ENCODE measurements around the gene IGFBPL1. TPM values are rescaled to one million over a fixed set of nuclear protein-coding genes. Genes with fewer than 3 reads are reported as not detected.
"Not testable (repeated sequence)": the region's sequence is repeated elsewhere in the genome, so short reads cannot be mapped to it uniquely, and the experiment has no call there.

Gene IGFBPL1, protein sequence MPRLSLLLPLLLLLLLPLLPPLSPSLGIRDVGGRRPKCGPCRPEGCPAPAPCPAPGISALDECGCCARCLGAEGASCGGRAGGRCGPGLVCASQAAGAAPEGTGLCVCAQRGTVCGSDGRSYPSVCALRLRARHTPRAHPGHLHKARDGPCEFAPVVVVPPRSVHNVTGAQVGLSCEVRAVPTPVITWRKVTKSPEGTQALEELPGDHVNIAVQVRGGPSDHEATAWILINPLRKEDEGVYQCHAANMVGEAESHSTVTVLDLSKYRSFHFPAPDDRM
- not detected for total RNA-seq
- not detected for polyA plus RNA-seq

DNA sequence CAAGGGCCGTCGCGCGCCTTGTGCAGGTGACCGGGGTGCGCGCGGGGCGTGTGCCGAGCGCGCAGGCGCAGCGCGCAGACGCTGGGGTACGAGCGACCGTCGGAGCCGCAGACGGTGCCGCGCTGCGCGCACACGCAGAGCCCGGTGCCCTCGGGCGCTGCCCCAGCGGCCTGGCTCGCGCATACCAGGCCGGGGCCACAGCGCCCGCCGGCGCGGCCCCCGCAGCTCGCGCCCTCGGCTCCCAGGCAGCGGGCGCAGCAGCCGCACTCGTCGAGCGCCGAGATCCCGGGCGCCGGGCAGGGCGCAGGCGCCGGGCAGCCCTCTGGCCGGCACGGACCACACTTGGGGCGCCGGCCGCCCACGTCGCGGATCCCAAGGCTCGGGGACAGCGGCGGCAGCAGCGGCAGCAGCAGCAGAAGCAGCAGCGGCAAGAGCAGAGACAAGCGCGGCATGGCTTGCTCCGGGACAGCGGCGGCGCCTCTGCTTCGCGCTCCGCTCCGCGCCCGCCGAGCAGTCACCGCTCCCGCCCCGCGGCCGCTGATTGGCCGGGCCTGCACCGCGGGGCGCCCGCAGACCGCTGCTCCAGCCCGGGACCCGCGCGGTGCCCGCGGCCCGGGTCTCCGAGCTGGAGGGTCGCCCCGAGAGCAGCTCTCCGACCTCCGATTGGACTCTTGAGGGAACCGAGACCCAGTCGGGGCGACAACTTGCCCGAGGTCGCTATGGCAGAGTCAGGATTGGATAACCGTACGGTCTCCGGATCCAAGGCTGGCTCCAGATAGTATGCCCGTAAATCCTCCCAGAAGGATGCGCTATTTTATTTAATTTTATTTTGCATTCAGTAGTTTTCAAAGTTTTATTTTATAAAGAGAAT lies at the start of gene IGFBPL1:
Gene IGFBPL1 (minus strand): TSS at position 482 of the 871 bp plus-strand sequence. CDS start 30 bp downstream, at position 452.
- Mint-ChIP-seq H3K4me3 (peak within 1 kb of the TSS in 1 of 4 donors; percentile 57), H3K4me1 (peaks cover 0 to 6% (median under 1%) of the 10 kb centered on the region in 4 donors), H3K36me3 (no peaks in the 10 kb centered on the region), H3K9me3 (peaks cover 0 to 4% (median 0%) of the 10 kb centered on the region in 7 donors), H3K27ac (no peak within 1 kb of the TSS), H3K27me3 (peaks cover 23% of the 10 kb centered on the region)
- ATAC-seq (ENCODE audit: low read depth in 2 of 2) (no peak), DNase-seq (peak in 1 of 3 donors; percentile 10)
- peaks cover 19% of the 10 kb centered on the region for H3K27me3 ChIP-seq (ENCODE audit: control insufficient read depth, insufficient read depth, low read length)
- H3K4me3 ChIP-seq (ENCODE audit: low read depth, low read length): no peak within 1 kb of the TSS
- no peaks in the 10 kb centered on the region for H3K4me1 ChIP-seq (ENCODE audit: control insufficient read depth, insufficient read depth, low read length, poor library complexity, severe bottlenecking)
- H3K36me3 ChIP-seq (ENCODE audit: control insufficient read depth, insufficient read depth, low read length): no peaks in the 10 kb centered on the region
- no peak within 1 kb of the TSS for H3K27ac ChIP-seq (ENCODE audit: insufficient read depth, low read length, poor library complexity, severe bottlenecking)
- no peaks in the 10 kb centered on the region for H3K9me3 ChIP-seq (ENCODE audit: control insufficient read depth in 2 of 2, low read length in 2 of 2)

DNA sequence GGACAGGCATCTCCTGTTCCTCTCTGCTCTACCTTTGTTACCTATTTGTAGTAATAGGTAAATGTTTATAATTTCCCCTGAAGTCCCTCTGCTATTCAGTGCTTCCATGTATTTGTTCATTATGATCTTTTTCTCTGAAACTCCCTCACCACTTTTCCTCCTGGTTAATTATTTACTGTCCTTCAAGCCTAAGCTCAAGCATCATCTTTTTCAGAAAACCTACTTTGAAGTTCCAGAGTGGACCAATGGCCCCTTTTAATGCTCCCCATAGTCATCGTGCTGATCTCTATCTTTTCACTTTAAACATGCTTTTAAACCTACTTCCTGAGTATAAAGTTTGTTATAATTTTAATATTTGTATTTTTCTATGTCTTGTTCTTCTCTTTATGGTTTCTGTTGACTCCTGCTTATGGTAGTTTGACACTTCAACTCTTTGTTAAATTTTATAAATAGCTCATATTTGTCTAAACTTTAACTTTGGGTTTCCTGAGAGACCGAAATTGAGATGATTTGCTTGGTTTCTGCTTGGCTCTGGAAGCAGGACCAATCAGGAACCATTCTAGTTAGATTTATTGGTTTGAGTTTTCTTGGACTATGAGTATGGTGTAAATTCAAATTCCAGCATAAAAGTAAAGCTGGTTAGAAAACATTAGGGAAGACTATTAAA lies 48.5 kb upstream of the IGFBPL1 start:
- H3K36me3 Mint-ChIP-seq; H3K27me3 Mint-ChIP-seq; H3K27ac ChIP-seq (ENCODE audit: insufficient read depth, low read length, poor library complexity, severe bottlenecking); ATAC-seq (ENCODE audit: low read depth in 2 of 2); H3K4me3 Mint-ChIP-seq; H3K9me3 Mint-ChIP-seq; H3K4me1 ChIP-seq (ENCODE audit: control insufficient read depth, insufficient read depth, low read length, poor library complexity, severe bottlenecking); H3K4me3 ChIP-seq (ENCODE audit: low read depth, low read length); H3K27me3 ChIP-seq (ENCODE audit: control insufficient read depth, insufficient read depth, low read length); H3K9me3 ChIP-seq (ENCODE audit: control insufficient read depth in 2 of 2, low read length in 2 of 2); DNase-seq; H3K36me3 ChIP-seq (ENCODE audit: control insufficient read depth, insufficient read depth, low read length): not testable (repeated sequence)
- peak overlapping the region in 1 of 3 donors; percentile 21 for H3K27ac Mint-ChIP-seq
- peaks cover 0 to 10% (median under 1%) of the 10 kb centered on the region in 4 donors for H3K4me1 Mint-ChIP-seq

DNA sequence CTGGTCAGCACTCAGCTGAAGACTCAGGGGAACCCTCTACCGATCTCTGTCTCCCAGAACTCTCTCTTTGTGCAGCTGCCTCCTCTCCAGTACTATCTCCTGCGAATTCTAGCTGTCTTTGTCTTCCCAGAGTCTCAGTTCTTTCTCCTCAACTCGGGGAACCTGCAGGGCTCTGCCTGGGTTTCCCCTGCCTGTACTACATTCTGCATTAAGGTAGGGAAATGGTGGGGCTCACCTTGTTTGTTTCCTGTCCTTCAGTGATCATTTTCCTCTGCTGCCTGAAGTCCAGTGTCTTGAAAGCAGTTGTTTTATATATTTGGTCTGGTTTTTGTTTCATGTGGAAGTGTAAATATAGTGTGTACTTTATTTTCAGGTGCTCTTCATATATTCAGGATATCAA lies 43.1 kb upstream of the IGFBPL1 start:
- Mint-ChIP-seq H3K4me1 (peaks cover 0 to 4% (median 3%) of the 10 kb centered on the region in 4 donors), H3K27me3 (peaks cover 11% of the 10 kb centered on the region), H3K9me3 (peaks cover 0 to 14% (median 1%) of the 10 kb centered on the region in 7 donors), H3K36me3 (peaks cover 2% of the 10 kb centered on the region), H3K27ac (no peak overlapping the region), H3K4me3 (no peak overlapping the region)
- H3K9me3 ChIP-seq (ENCODE audit: control insufficient read depth in 2 of 2, low read length in 2 of 2): no peaks in the 10 kb centered on the region
- no peak overlapping the region for H3K4me3 ChIP-seq (ENCODE audit: low read depth, low read length)
- DNase-seq (no peak), ATAC-seq (ENCODE audit: low read depth in 2 of 2) (no peak)
- H3K36me3 ChIP-seq (ENCODE audit: control insufficient read depth, insufficient read depth, low read length): no peaks in the 10 kb centered on the region
- no peak overlapping the region for H3K27ac ChIP-seq (ENCODE audit: insufficient read depth, low read length, poor library complexity, severe bottlenecking)
- peaks cover 2% of the 10 kb centered on the region for H3K27me3 ChIP-seq (ENCODE audit: control insufficient read depth, insufficient read depth, low read length)
- peaks cover 3% of the 10 kb centered on the region for H3K4me1 ChIP-seq (ENCODE audit: control insufficient read depth, insufficient read depth, low read length, poor library complexity, severe bottlenecking)

DNA sequence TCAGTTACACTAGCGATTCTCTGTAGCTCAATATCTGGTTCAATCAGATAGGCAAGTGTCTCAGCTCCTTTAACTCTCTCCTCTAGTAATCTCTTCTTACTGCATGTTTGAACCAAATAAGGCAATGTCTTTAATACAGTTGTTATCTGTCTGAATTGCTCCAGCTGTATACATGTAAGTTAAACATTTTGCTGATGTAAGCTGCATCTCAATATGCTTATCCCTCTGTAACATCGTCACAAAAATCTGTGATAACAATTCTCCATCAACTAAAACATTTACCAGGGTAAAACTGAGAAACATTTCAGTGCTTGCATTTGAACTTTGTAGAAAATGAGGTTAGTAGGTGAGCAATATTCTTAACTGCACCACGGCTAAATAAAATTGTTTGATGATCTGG lies 29.6 kb upstream of the IGFBPL1 start:
- no peak overlapping the region for H3K27ac Mint-ChIP-seq
- peaks cover 6% of the 10 kb centered on the region for H3K36me3 Mint-ChIP-seq
- H3K9me3 Mint-ChIP-seq: peaks cover 0 to 27% (median 17%) of the 10 kb centered on the region in 7 donors
- Histone ChIP-seq H3K9me3 (ENCODE audit: control insufficient read depth in 2 of 2, low read length in 2 of 2) (peaks cover 0 to 9% of the 10 kb centered on the region in 2 experiments), H3K27me3 (ENCODE audit: control insufficient read depth, insufficient read depth, low read length) (peaks cover 8% of the 10 kb centered on the region), H3K4me1 (ENCODE audit: control insufficient read depth, insufficient read depth, low read length, poor library complexity, severe bottlenecking) (no peaks in the 10 kb centered on the region), H3K36me3 (ENCODE audit: control insufficient read depth, insufficient read depth, low read length) (no peaks in the 10 kb centered on the region), H3K4me3 (ENCODE audit: low read depth, low read length) (no peak overlapping the region), H3K27ac (ENCODE audit: insufficient read depth, low read length, poor library complexity, severe bottlenecking) (no peak overlapping the region)
- no peak for ATAC-seq (ENCODE audit: low read depth in 2 of 2)
- no peaks in the 10 kb centered on the region for H3K4me1 Mint-ChIP-seq
- no peak for DNase-seq
- no peak overlapping the region for H3K4me3 Mint-ChIP-seq
- peaks cover 31% of the 10 kb centered on the region for H3K27me3 Mint-ChIP-seq

DNA sequence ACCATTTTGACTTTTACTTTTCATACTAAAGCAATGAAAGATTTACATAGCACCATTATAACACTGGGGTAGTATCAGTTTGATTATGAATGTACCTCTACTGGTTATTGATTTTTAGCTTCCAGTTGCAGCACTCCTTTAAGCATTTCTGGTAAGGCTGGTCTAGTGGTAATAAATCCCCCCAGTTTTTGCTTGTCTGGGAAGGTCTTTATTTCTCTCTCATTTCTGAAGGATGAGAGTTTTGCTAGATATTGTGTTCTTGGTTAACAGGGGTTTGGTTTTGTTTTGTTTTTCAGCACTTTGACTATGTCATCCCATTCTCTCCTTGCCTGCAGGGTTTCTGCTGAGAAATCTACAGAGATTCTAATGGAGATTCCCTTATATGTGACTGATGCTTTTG lies 26.9 kb upstream of the IGFBPL1 start:
- Mint-ChIP-seq H3K4me3 (no peak overlapping the region), H3K4me1 (no peaks in the 10 kb centered on the region), H3K9me3 (peaks cover 0 to 27% (median 17%) of the 10 kb centered on the region in 7 donors), H3K27ac (no peak overlapping the region), H3K27me3 (peaks cover 42% of the 10 kb centered on the region), H3K36me3 (peaks cover 6% of the 10 kb centered on the region)
- H3K27me3 ChIP-seq (ENCODE audit: control insufficient read depth, insufficient read depth, low read length): peaks cover 8% of the 10 kb centered on the region
- no peak for DNase-seq
- no peak for ATAC-seq (ENCODE audit: low read depth in 2 of 2)
- peaks cover 0 to 9% of the 10 kb centered on the region in 2 experiments for H3K9me3 ChIP-seq (ENCODE audit: control insufficient read depth in 2 of 2, low read length in 2 of 2)
- no peak overlapping the region for H3K27ac ChIP-seq (ENCODE audit: insufficient read depth, low read length, poor library complexity, severe bottlenecking)
- H3K4me3 ChIP-seq (ENCODE audit: low read depth, low read length): no peak overlapping the region
- H3K4me1 ChIP-seq (ENCODE audit: control insufficient read depth, insufficient read depth, low read length, poor library complexity, severe bottlenecking): no peaks in the 10 kb centered on the region
- H3K36me3 ChIP-seq (ENCODE audit: control insufficient read depth, insufficient read depth, low read length): no peaks in the 10 kb centered on the region

DNA sequence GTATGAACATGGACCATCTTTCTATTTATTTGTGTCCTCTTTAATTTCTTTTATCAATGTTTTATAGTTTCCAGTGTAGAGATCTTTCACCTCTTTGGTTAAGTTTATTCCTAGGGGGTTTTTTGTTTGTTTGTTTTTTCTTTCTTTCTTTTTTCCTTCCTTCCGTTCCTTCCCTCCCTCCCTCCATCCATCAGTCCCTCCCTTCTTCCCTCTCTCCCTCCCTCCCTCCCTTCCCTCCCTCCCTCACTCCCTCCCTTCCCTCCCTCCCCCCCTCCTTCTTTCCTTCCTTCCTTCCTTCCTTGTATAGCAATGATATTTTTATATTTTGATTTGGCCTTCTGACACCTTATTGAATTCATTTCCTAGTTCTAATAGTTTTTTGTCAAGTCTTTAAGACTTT lies 23.4 kb upstream of the IGFBPL1 start:
- Histone ChIP-seq H3K36me3 (ENCODE audit: control insufficient read depth, insufficient read depth, low read length) (no peaks in the 10 kb centered on the region), H3K27me3 (ENCODE audit: control insufficient read depth, insufficient read depth, low read length) (peaks cover 9% of the 10 kb centered on the region), H3K9me3 (ENCODE audit: control insufficient read depth in 2 of 2, low read length in 2 of 2) (peaks cover 0 to 9% of the 10 kb centered on the region in 2 experiments), H3K27ac (ENCODE audit: insufficient read depth, low read length, poor library complexity, severe bottlenecking) (no peak overlapping the region), H3K4me3 (ENCODE audit: low read depth, low read length) (no peak overlapping the region), H3K4me1 (ENCODE audit: control insufficient read depth, insufficient read depth, low read length, poor library complexity, severe bottlenecking) (no peaks in the 10 kb centered on the region)
- Mint-ChIP-seq H3K36me3 (peaks cover 6% of the 10 kb centered on the region), H3K27ac (no peak overlapping the region), H3K9me3 (peaks cover 0 to 22% (median 11%) of the 10 kb centered on the region in 7 donors), H3K4me3 (no peak overlapping the region), H3K27me3 (peaks cover 35% of the 10 kb centered on the region), H3K4me1 (peaks cover 0 to 3% (median 0%) of the 10 kb centered on the region in 4 donors)
- no peak for ATAC-seq (ENCODE audit: low read depth in 2 of 2)
- no peak for DNase-seq

DNA sequence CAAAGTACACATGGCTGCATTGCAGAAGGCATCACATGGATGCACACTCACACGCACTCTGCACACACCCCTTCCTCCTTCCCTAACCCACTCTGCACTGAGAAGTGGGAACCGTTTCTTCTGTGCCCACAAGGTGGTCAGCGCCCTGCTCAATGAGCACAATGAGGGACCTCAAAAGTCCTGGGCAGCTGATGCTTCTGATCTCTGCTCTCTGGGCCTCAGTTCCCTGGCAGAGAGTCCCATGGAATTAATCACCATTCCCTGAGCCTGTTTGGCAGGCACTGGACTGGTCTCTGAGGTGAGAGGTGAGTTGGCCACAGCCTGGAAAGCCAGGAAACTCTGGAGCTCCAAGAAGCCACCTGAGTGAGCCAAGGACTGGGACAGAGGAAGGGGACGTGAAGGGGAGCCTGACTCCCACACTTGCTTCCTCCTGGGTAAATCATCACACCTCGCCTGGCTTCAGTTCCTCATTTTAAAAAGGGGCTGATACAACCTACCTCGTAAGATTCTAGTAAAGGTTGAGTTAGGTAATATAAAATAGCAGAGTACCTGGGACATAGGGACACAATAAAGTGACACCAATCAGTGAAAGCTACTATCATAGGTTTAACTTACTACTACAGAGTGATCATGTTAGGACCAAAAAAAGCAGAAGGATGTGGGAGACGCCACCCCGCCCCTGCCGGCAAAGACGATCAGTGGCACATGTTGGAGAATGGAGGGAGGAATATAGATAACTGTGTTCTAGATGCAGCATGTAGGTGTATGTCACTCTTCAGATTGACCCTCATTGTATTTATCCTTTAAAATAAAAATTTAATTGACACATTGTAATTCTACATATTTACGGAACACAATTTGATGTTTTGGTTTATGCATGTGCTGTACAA lies 21.1 kb upstream of the IGFBPL1 start:
- Histone ChIP-seq H3K27ac (ENCODE audit: insufficient read depth, low read length, poor library complexity, severe bottlenecking) (no peak overlapping the region), H3K27me3 (ENCODE audit: control insufficient read depth, insufficient read depth, low read length) (peaks cover 7% of the 10 kb centered on the region), H3K9me3 (ENCODE audit: control insufficient read depth in 2 of 2, low read length in 2 of 2) (no peaks in the 10 kb centered on the region), H3K4me3 (ENCODE audit: low read depth, low read length) (no peak overlapping the region), H3K36me3 (ENCODE audit: control insufficient read depth, insufficient read depth, low read length) (no peaks in the 10 kb centered on the region), H3K4me1 (ENCODE audit: control insufficient read depth, insufficient read depth, low read length, poor library complexity, severe bottlenecking) (no peaks in the 10 kb centered on the region)
- no peak overlapping the region for H3K27ac Mint-ChIP-seq
- no peaks in the 10 kb centered on the region for H3K36me3 Mint-ChIP-seq
- H3K27me3 Mint-ChIP-seq: peaks cover 32% of the 10 kb centered on the region
- ATAC-seq (ENCODE audit: low read depth in 2 of 2) (no peak), DNase-seq (no peak)
- no peak overlapping the region for H3K4me3 Mint-ChIP-seq
- peaks cover 0 to 3% (median 0%) of the 10 kb centered on the region in 4 donors for H3K4me1 Mint-ChIP-seq
- H3K9me3 Mint-ChIP-seq: peaks cover 0 to 5% (median 2%) of the 10 kb centered on the region in 7 donors
